ENCODE measurements around the gene TSGA10IP. TPM values are rescaled to one million over a fixed set of nuclear protein-coding genes. Genes with fewer than 3 reads are reported as not detected.

The TSGA10IP gene
- total and polyA plus RNA-seq, 12 donors, result 0.03 to 0.33 (median 0.28) TPM; not detected in 8

DNA sequence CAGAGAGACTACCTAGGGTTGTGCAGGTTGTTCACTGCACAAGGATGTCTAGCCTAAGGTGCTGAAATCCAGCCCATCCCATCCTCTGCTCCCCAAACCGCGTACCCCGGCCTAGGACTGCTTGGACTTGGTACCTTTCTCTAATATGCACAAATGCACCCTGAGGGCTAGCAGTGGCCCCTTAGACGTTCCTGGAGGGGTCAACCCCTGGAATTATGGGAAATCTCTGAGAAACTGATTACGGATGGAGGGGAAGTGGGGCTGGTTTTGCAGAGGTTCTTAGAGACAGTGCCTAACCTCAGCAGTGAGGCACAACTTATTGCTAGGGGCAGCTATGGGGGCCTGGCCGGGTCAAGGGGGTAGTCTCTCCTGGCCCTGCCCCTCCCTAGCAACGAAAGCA lies 28.9 kb upstream of the TSGA10IP start:
- TF ChIP-seq, protein P1, sequence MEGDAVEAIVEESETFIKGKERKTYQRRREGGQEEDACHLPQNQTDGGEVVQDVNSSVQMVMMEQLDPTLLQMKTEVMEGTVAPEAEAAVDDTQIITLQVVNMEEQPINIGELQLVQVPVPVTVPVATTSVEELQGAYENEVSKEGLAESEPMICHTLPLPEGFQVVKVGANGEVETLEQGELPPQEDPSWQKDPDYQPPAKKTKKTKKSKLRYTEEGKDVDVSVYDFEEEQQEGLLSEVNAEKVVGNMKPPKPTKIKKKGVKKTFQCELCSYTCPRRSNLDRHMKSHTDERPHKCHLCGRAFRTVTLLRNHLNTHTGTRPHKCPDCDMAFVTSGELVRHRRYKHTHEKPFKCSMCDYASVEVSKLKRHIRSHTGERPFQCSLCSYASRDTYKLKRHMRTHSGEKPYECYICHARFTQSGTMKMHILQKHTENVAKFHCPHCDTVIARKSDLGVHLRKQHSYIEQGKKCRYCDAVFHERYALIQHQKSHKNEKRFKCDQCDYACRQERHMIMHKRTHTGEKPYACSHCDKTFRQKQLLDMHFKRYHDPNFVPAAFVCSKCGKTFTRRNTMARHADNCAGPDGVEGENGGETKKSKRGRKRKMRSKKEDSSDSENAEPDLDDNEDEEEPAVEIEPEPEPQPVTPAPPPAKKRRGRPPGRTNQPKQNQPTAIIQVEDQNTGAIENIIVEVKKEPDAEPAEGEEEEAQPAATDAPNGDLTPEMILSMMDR (IDR thresholded peaks at IDR 0.05), result no peak
- TF ChIP-seq POLR2A (IDR thresholded peaks at IDR 0.05), result no peak
- Histone ChIP-seq H3K36me3 (replicated peaks in 1 of 2) (peaks cover 0 to 5% of the 10 kb centered on the region in 2 donors), H3K9me3 (replicated peaks in 1 of 3) (no peaks in the 10 kb centered on the region), H3K4me1 (replicated peaks in 1 of 2) (peaks cover 35 to 54% of the 10 kb centered on the region in 2 donors), H3K4me3 (no peak overlapping the region), H3K27ac (peak overlapping the region; percentile 19 to 95 (median 86)), H3K27me3 (no peaks in the 10 kb centered on the region)
- 72 to 82% (median 75%) methylated on average over 5 to 7 of the region's 7 CpGs for WGBS, 4 donors
- intact Hi-C loops (cut with DNase I), result no loop called here
- no peak for DNase-seq

DNA sequence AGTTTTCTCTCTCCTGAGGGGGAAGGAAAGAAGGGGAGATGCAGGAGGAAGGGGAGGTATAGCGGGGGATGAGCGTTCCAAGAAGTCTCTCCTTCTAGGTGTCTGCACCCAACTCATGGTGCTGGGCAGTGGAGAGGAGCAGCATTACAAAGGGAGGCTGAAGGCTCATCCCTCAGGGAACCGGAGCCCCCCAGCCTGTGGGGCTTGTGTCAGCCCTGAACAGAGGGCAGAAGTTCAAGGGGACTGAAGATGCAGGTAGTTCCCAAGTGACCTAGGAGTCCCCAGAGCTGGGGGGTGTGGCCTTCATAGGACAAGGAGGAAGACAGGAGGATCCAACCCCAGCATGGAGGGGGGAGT lies 28.2 kb upstream of the TSGA10IP start:
- TF ChIP-seq, protein P1 (IDR thresholded peaks at IDR 0.05), result no peak

DNA sequence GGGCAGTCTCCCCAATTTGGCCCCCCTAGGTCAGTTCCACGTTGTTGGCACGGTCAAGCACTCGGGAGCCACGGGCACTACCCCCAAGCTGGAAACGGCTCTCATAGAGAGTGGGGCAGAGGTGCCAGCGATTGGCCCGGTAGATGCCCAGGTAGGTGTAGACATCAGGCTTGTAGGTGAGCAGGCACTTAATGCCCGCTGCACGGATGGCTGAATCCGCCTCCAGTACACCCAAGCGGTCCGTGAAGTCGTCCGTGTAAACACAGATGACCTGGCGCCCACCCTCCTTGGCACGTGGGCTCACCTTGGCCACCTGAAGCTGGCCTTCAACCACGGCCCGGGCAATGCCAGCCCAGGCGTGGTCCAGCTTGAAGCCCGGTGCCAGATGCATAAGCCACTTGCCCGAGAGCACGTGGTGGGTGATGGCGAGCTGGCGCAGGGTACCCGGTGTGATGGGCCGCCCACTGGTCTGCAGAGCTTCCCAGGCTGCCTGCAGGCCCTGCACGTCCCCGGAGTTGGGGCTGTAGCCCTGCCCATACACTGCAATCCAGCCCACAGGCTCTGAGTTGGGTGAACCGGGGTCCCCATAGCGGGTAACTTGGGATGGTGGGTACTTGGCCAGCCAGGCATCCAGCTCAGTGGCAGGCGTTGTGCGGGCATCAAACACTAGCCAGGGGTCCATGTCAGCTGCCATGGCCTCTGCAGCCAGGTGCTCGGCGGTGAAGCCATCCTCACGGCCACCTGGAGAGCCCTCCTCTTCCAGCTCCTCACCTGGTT lies 27.7 kb upstream of the TSGA10IP start:
- intact Hi-C loops (cut with DNase I), result no loop called here
- H3K27me3 ChIP-seq, result no peaks in the 10 kb centered on the region
- H3K27ac ChIP-seq, result peak overlapping the region in 3 of 5 donors; percentile 91 to 100 (median 97)
- peak in 5 of 7 donors; percentile 34 to 61 (median 40) for DNase-seq
- 80 to 84% (median 82%) methylated on average over 19 to 35 of the region's 35 CpGs for WGBS, 4 donors
- TF ChIP-seq, protein P1 (IDR thresholded peaks at IDR 0.05), result no peak
- no peak for TF ChIP-seq POLR2A (IDR thresholded peaks at IDR 0.05)
- H3K4me3 ChIP-seq, result peak overlapping the region in 2 of 4 donors; percentile 94 to 96
- H3K4me1 ChIP-seq (replicated peaks in 1 of 2), result peaks cover 35 to 47% of the 10 kb centered on the region in 2 donors
- peaks cover 0 to 14% of the 10 kb centered on the region in 2 donors for H3K36me3 ChIP-seq (replicated peaks in 1 of 2)
- no peaks in the 10 kb centered on the region for H3K9me3 ChIP-seq (replicated peaks in 1 of 3)

More for the DNA sequence above, 28.2 kb upstream of the TSGA10IP start:
- Histone ChIP-seq H3K27ac (peak overlapping the region in 2 of 5 donors; percentile 97 to 100), H3K36me3 (replicated peaks in 1 of 2) (peaks cover 0 to 8% of the 10 kb centered on the region in 2 donors), H3K9me3 (replicated peaks in 1 of 3) (no peaks in the 10 kb centered on the region), H3K27me3 (no peaks in the 10 kb centered on the region), H3K4me3 (no peak overlapping the region), H3K4me1 (replicated peaks in 1 of 2) (peaks cover 35 to 48% of the 10 kb centered on the region in 2 donors)
- intact Hi-C loops (cut with DNase I), result no loop called here
- DNase-seq, result no peak
- 88 to 96% (median 94%) methylated on average over 2 to 3 of the region's 3 CpGs for WGBS, 4 donors

DNA sequence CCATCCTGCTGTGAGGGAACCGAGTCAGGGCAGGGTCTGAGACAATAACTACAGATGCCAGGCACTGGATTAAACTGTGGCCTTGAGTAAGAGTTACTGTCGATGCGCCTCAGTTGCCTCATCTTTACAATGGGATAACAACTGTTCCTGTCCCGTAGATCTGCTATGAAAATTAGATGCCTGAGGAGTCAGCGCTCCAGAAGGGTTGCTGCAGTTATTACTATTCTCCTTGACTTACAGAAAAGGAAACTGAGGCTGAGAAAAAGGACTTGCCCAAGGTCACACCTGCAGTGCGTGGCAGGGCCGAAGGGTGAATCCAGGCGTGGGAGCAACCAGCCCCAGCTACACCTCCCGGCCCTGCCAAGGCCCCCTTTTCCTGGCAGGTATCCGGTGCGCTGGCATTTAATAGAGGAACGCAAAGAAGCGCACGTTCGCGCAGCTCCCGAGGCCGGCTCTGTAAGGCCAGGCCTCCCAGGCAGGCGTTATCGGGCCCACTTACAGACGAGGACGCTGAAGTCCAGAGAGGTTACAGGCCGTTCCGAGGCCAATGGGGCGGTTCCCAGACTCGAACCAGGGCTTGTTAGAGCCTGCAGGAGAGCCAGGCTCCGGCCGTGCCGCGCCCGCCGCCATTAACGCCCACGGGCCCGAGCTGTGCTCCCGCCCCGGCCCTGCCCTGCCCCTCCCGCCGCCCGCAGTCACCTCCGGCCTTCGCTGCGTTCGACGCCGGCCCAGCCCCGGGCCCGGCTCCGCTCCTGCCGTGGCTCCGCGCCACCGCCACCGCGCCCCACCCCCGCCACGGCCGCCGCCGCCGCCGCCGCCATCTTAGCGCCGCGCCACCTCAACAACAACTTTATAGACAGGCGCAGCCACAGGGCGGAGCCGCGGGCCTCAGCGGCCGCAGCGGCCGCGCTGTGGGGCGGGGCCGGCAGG lies 26.8 kb upstream of the TSGA10IP start, which contains the start of gene C11orf68:
TSS of gene C11orf68 (minus strand) at position 852 of the 930 bp plus-strand sequence. CDS start at position 821, 31 bp downstream.
- intact Hi-C loops (cut with DNase I), result no loop called here
- Histone ChIP-seq H3K27ac (peak within 1 kb of the TSS in 4 of 5 donors; percentile 81 to 100 (median 94)), H3K36me3 (replicated peaks in 1 of 2) (peaks cover 0 to 19% of the 10 kb centered on the region in 2 donors), H3K9me3 (replicated peaks in 1 of 3) (no peaks in the 10 kb centered on the region), H3K4me1 (replicated peaks in 1 of 2) (peaks cover 35 to 47% of the 10 kb centered on the region in 2 donors), H3K4me3 (peak within 1 kb of the TSS; percentile 82 to 96 (median 93)), H3K27me3 (no peaks in the 10 kb centered on the region)
- DNase-seq, result peak in 5 of 7 donors; percentile 49 to 74 (median 62)
- WGBS, 4 donors, result 3 to 51% (median 8%) methylated on average over 5 to 77 of the region's 77 CpGs
- TF ChIP-seq, protein P1 (IDR thresholded peaks at IDR 0.05), result no peak
- peak; percentile 48 to 71 for TF ChIP-seq POLR2A (IDR thresholded peaks at IDR 0.05)
